Measurements from ENCODE around the gene ODAD4.
"Not testable (repeated sequence)": the region's sequence is repeated elsewhere in the genome, so short reads cannot be mapped to it uniquely, and the experiment has no call there.

ODAD4 gene

GRCh38 chr17:41912925-41913324 is 17.5 kb upstream of the ODAD4 start:
- in situ Hi-C loops (cut with HindIII; ENCODE audit: low sequenced_read_pairs), result no loop called here

- in situ Hi-C loops (cut with HindIII; ENCODE audit: low sequenced_read_pairs), result no loop called here
Observed at GRCh38 chr17:41913798-41914197, 16.6 kb upstream of the ODAD4 start.

DNA sequence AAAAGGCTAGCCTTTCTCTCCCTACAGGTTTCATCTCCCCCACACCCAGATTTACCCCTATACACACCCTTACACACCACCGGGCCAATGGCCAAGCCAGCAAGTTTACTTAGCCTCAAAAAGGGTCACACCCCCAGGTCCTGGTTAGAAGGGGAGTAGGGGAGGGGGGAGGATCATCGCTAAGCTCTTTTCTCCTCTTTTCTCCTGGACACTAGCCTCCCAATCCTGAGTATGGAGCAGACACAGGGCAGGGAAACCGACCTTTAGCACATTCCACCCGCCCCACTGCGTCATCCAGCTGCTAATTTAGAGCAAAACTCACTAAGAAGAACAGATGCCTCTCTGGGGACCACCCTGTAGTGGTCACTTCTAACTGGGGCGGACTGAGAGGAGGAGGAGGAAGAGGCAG is 16.1 kb upstream of the ODAD4 start:
- in situ Hi-C loops (cut with HindIII; ENCODE audit: low sequenced_read_pairs), result no loop called here

- in situ Hi-C loops (cut with HindIII; ENCODE audit: low sequenced_read_pairs), result no loop called here
Observed at GRCh38 chr17:41915020-41915419, 15.4 kb upstream of the ODAD4 start.

GRCh38 chr17:41915566-41915965 is 14.9 kb upstream of the ODAD4 start:
- in situ Hi-C loops (cut with HindIII; ENCODE audit: low sequenced_read_pairs), result no loop called here

DNA sequence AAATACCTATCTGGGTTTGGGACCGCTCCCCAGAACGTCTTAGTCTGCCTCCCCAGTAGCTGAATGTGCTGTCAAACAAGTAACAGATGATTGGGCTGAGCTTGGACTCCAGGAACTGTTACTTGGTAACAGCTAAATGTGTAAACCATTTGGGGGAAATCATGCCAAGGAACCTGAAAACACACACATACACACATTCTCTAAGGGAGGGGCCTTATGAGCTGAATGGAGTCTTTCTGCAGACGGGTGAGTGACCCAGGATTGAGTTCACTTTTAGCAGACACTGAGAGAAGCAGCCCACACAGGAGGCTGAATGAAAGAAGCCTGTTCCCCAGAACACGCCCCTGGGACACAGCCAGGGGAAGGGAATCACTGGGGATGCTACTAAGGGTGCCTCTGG is 13.2 kb upstream of the ODAD4 start:
- in situ Hi-C loops (cut with HindIII; ENCODE audit: low sequenced_read_pairs), result no loop called here

GRCh38 chr17:41917679-41918313 is 12.6 kb upstream of the ODAD4 start:
- in situ Hi-C loops (cut with HindIII; ENCODE audit: low sequenced_read_pairs), result no loop called here

DNA sequence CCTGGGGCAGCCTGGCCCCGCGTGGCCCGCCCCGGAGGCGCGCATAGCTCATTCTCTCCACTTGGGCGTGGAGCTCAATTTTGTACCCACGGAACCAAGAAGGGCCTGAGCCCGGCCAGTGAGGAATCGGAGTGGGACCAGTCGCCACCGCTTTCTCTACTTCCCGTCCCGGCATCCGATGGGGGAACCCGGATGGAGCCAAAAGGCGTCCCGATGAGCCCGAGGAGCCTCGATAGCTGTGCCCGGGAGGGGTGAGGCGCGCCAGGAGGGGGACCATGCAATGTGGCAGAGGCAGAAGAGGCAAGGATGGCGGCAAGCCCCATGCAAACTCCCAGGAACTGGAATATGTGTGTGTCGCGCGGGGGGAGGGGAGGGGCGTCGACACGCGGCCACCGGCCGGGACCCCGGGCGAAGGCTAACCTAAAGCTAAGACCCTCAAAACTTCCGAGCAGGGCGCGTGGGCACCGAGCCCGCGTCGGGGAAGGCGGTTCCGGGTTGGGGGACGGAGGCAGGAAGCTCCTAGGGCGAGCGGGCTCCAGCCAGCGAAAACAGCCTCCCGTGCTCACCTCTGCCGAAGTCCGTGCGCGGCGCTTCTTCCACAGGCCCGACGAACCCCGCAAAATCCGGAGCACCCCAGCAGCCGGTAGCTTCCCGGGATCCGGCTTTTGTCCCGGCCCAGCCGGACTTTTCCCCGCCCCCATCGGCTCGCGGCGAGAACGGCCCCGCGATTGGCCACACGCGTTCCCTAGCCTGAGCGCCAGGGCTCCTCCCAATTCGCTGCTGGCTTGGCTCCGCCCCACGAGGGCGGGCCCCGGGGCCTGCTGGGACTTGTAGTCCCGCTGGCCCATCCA is 11.9 kb upstream of the ODAD4 start, which contains the start of gene ACLY:
Gene ACLY (minus strand): TSS at position 638 of the 851 bp plus-strand sequence. CDS start 5,078 bp downstream, outside the sequence.
- in situ Hi-C loops (cut with HindIII; ENCODE audit: low sequenced_read_pairs), result no loop called here

DNA sequence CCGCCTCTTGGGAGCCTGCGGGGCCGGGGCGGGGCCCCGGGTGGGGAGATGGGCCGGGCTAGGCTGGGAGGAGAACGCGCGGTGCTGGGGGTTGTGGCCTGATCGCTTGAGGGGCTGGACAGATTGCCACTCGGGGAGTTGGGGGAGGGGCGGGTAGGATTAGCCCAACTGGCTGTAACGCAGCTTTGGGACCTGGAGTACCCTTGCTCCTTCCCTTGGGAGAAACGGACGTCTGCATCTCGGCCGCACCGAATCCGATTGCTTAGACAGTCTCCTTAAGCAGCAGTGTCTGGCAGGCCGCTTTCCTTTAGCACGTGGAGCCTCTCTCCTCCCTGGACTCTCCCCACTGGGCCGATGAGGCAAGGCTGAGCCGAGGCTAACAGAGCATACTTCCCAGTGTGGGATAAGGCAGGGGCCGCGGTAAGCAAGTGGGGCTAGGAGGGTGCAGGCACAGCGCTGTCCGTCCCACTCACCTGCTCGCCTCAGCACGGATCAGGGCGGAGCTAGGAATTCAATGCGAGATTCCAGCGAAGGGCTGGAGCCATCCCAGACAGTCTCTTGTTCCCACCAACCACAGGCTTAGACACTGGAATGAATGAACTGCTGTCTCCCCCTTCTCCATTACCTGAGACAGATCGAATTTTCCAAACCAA is 11.1 kb upstream of the ODAD4 start:
- in situ Hi-C loops (cut with HindIII; ENCODE audit: low sequenced_read_pairs), result no loop called here

- in situ Hi-C loops (cut with HindIII; ENCODE audit: low sequenced_read_pairs), result no loop called here
Observed at GRCh38 chr17:41919840-41920579, 10.4 kb upstream of the ODAD4 start.

DNA sequence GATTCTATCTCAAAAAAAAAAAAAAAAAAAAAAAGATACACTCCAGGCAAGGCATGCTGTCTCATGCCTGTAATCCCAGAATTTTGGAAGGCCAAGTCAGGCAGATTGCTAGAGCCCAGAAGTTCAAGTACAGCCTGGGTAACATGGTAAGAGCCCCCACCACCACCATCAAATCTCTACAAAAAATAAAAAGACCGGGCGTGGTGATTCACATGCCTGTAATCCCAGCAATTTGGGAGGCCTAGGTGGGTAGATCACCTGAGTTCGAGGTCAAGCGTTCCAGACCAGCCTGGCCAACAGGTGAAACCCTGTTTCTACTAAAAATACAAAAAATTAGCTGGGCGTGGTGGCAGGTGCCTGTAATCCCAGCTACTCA is 9.8 kb upstream of the ODAD4 start:
- in situ Hi-C loops (cut with HindIII; ENCODE audit: low sequenced_read_pairs), result no loop called here

DNA sequence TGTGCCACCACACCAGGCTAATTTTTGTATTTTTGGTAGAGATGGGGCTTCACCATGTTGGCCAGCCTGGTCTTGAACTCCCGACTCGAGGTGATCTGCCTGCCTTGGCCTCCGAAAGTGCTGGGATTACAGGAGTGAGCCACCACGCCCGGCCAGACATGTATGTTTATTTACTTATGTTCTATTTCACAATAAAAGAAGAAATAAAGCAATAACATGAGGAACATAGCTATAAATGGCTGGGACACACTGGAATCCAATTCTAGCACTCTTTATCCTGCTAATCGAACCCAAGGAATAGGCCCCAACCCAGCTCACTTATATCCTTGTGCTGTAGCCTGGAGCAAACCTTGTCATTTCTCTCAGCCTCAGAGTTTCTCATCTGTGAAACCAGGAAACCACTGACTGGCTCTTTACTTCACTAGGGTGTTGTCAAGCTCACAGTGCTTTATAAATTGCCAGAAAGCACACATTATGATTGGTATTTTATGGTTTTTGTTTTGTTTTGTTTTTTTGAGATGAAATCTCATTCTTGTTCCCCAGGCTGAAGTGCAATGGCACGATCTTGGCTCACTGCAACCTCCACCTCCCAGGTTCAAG is 4.3 kb upstream of the ODAD4 start:
- in situ Hi-C loops (cut with HindIII; ENCODE audit: low sequenced_read_pairs), result no loop called here

- in situ Hi-C loops (cut with HindIII; ENCODE audit: low sequenced_read_pairs), result no loop called here
Observed at GRCh38 chr17:41928693-41929251, 1.6 kb upstream of the ODAD4 start.

DNA sequence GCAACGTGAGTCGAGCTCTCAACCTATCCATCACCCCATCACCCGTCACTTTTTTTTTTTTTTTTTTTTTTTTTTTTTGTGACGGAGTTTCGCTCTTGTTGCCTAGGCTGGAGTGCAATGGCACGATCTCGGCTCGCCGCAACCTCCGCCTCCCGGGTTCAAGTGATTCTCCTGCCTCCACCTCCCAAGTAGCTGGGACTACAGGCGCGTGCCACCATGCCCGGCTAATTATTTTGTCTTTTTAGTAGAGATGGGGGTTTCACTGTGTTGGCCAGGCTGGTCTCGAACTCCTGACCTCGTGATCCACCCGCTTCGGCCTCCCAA is 378 bp downstream of the ODAD4 start:
- in situ Hi-C loops (cut with HindIII; ENCODE audit: low sequenced_read_pairs), result not testable (repeated sequence)

DNA sequence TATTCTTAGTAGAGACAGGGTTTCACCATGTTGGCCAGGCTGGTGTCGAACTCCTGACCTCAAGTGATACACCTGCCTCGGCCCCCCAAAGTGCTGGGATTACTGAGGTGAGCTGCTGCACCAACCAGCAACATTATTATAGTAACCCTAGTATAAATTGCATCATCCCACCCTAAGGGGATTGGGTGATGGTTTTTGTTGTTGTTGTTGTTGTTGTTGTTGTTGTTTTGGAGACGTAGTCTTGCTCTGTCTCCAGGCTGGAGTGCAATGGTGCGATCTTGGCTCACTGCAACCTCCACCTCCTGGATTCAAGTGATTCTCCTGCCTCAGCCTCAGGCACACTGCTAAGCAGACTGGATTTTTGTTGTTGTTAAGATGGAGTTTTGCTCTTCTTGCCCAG is 1.3 kb downstream of the ODAD4 start:
- in situ Hi-C loops (cut with HindIII; ENCODE audit: low sequenced_read_pairs), result not testable (repeated sequence)

- in situ Hi-C loops (cut with HindIII; ENCODE audit: low sequenced_read_pairs), result no loop called here
Observed at GRCh38 chr17:41932816-41933389, 2.5 kb downstream of the ODAD4 start.

DNA sequence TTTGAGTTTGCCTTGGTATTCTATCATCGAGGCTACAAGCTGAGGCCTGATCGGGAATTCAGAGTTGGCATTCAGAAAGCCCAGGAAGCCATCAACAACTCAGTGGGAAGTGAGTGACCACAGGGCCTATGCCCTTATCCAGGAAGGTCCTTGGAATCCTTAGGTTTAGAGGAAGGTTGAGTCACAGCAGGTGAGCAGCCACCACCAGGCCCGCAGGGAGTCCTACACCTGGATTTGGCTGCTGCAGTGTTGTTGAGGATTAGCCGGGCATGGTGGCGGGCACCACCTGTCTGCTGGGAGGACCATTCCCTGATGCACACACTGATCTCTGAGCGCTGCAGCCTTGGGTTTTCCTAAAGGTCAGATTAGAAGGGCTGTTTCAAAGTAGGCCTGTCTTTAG is 5.2 kb downstream of the ODAD4 start:
- in situ Hi-C loops (cut with HindIII; ENCODE audit: low sequenced_read_pairs), result no loop called here

DNA sequence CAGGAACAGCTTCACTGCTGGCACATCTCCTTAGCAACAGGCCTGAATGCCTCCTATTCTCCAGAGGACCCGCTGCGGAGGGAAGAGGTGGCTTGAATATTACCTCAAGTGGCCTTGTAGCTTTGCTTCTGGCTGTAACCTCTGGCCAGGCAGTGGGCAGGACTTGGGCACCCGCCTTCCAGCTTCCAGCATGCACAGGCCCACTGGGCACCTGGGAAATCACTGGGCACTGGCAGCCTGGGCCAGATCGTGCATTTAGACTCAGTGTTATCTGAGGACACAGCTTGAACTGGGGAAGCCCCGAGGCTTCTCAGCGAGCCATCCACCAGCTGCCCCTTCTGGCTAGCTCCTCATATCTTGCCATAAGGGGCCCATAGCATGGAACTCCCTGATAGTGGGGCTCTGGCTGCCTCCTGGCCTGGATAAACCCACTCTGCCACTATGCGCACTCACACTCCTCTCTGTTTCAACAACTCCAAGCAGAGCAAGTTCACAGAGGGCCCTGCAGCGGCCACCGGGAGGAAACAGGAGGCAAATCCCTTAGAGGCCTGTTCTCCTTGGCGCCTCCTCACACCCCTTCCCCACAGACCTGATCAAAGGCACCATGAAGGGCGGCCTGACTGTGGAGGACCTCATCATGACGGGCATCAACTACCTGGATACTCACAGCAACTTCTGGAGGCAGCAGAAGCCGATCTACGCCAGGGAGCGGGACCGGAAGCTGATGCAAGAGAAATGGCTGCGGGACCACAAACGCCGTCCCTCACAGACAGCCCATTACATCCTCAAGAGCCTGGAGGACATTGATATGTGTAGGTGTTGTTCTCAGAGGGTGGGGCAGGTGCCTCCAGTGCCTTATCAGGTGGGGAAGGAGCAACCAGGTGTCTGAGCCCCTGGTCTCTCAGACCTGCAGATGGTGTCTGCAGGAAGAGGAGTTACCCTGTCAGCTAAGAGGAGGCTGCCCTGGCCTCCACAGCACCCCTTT is 7.8 kb downstream of the ODAD4 start:
- in situ Hi-C loops (cut with HindIII; ENCODE audit: low sequenced_read_pairs), result no loop called here

DNA sequence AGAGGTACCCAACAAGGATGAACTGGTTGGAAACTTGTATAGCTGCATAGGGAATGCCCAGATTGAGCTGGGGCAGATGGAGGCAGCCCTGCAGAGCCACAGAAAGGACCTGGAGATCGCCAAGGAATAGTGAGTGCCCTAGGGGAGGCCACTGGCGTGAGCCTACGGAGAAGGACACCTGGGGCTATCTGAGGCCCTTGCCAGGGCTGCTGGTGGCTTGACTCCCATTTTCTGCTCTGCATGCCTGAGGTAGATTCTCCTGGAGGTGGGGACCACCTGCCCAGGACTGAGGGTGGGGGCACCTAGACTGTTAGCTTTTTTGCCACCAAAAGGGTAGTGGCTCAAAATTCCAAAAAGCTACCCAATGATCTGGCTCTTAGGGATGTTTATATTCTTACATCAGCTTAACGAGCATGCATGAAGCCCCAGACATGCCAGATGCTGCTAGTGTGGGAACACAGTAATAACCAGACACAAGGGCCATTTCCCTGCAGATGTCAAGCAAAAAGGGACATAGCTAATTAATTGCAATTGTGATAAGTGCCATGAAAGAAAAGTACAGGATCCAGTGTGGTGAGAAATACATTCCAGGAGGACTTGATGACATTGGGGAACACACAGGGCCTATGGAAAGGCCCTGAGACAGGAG is 8.8 kb downstream of the ODAD4 start:
- in situ Hi-C loops (cut with HindIII; ENCODE audit: low sequenced_read_pairs), result no loop called here
